ENCODE measurements around the gene HOXD3.

The HOXD3 gene

DNA sequence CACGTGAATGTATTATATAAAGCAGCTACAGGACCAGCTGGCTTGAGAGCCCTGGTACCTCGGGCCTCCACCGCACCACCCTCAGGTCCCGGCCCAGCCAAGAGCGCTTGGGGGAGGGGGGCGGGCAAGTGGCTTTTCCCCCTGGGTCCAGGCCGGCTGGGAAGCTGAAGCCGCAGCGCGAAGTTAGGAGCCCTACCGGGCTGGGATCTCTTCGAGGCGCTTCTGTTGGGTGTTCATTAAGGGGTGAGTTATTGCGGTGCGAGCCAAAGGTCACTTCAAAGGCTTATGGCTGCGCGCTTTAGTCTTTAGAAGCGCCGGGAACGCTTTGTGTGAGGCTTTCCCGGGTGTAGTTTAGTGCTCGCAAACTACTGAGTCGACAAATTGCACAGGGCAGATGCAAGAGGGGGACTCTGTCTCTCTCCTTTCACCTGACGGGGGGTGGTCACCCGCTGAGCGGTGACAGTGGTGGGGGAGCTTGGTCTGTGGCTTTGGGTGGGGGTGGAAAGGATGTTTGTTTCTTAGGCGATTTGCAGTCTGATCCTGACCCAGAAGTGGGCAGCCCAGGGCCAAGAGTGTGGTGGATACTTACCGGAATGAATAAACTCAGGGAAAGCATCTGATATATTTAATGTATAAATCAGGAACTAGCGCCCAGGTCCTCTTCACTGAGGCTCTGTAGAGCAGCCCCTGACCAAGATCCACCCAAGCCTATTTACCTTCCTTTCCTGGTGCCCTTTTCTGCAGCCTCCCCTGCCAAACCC is 6.0 kb downstream of the HOXD3 start:
- no peak for DNase-seq (ENCODE audit: low read depth)

DNA sequence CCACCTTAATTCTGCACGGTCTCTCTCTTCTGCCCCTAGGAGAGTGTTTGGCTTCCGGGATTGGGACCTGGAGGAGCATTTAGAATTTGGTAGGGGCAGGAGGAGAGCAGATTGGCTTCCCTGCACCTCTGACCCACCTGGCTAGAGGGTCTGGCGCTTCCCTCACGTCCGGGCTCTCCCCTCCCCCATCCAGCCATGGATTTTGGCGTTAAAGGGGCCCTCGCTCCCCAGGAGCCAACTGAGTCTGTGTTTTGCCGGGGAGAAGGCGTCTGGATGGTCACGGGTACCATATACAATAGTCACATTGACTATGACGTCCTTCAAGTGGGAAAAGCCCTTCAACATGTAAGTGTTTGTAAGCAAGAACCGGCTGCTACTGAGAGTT is 6.6 kb downstream of the HOXD3 start:
- no peak for DNase-seq (ENCODE audit: low read depth)

DNA sequence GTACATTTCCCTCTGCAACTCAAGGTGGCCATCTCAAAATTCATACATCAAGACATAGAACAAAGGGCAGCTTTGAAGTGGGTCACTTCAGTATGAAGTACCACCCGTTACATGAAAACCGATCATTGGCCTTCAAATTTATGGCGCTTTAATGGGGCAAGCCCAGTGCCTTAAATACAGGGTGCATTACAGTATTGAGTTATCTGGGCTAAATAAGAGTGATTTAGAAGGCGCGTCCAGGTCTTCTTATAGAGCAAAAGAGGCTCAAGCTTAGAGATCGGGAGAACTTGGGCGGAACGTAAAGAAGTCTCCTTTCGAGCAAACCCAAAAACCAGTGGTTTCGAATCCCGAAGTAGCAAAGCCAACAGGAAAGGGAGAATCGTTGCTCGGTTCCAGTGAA is 7.1 kb downstream of the HOXD3 start:
- DNase-seq (ENCODE audit: low read depth) = no peak

DNA sequence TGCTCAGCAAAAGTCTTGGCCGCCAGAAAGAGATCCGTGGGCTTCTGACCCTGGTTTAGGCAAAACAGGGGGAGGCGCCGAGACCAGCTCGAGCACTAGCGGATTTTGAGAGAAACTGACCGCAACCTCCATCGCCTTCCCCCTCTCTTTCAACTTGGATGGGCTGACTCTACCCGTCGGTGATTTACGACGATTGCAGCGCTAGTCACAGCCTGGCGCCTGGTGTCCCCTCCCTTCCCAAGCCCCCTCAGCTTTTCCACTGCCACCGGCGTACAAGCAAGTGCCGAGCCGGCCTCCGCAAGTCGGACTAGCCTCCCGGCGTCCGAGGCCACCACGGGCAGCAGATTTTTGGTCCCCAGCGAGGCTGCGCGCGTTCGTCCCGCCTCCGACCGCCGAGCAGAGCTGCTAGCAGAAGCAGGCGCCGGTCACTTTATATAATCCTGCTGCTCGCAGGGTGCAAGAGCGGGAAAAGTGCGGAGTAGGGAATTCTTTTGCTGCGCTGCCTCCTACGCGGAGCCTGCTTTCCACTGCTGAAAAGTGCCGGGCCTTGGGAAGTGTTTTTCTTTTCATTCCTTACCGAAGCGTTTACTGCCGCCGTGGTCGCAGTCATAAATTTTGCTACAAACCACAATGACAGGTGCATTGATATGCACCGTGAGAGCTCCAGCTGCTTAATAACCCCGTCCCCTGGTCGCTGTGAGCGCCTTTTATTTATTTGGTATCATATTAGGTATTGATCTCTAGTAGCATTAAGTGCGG is 7.7 kb downstream of the HOXD3 start:
- DNase-seq (ENCODE audit: low read depth) = no peak

DNA sequence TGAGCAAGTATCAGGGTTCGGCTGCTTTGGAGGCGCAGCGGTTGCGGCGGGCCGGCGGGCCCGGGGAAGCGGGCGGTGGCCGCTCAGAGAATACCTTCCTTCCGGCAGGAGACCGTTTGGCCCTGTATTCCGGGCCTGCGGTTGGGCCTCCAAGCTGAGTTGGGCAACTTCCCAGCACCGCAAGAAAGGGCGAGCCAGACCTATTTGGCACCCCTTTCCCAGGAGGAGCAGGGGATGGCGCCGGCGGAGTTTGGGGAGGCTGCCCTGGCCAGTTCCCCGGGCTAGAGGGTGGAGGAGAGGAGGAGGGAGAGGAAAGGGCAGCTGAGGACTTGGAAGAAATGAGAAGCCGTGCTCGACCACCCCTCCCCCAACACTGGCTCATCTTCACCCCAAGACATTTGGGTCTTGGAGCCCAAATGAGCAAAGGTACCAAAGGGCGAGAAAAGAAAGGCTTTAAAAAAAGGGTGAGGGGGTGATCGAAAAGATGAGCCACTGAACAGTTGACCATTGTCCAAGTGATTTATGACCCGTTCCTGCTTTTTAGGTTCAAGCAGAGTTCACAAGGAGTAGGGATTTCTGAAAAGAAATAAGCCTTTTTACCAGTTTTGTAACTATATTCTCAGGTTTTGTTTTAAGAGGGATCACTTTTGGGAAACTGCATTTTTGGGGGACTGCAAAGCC is 8.4 kb downstream of the HOXD3 start:
- no peak for DNase-seq (ENCODE audit: low read depth)

DNA sequence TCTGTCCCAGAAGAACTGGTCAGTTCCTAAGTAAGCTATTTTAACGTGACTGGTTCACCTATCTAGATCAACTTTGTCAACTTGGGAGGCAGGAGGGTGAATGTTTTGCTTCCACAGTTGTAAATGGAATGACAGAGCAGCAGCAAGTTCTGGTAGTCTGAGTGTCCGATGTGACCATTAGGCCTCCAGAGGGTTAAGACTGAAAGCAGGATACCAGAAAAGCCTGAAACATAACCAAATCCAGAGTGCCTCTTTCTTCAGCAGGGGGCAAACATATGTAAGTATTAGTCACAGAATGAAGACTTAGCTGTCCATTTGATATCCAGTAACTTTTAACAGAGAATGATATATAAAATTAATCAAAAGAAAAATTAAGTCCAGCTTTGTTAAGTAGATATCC is 9.2 kb downstream of the HOXD3 start:
- no peak for DNase-seq (ENCODE audit: low read depth)

DNA sequence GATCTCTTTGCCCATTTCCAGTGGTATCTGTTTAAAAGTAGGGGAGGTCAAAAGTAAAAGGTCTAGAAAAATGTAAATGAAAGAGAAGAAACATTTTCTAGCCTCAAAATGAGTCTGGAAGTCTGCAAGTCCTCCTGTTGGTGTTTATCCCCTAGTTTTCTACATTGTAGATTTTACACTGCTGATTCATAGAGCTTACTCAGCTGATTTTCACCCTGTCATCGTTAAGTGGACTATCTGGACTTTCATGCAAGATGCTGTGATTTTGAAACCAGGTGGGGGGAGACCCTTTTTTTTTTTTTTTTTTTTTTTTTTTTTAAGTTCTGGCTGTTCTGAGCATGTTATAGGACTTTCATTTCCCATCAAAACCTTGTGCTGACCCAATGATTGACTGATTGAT is 10.3 kb downstream of the HOXD3 start:
- DNase-seq (ENCODE audit: low read depth) = no peak

DNA sequence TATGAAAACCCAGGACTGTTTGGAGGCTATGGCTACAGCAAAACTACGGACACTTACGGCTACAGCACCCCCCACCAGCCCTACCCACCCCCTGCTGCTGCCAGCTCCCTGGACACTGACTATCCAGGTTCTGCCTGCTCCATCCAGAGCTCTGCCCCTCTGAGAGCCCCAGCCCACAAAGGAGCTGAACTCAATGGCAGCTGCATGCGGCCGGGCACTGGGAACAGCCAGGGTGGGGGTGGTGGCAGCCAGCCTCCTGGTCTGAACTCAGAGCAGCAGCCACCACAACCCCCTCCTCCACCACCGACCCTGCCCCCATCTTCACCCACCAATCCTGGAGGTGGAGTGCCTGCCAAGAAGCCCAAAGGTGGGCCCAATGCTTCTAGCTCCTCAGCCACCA is 12.1 kb downstream of the HOXD3 start:
- no peak for DNase-seq (ENCODE audit: low read depth)

DNA sequence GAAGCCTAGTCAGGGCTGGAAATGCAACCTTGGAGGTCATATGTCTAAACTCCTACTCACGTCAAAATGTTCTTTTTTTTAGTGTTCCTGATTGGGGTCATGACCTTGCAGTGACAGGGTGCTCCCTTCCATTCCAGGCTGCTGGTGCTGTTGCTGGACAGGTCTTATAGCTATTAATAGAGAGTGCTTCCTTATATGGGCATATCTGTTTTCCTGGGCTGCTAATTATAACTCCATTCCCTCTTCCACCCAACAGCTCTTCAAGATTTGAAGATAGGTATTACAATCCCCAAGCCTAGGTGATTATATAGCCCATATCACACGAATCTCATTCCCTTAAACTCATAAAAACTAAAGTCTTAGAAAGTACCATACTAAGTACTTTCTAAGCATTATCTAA is 12.6 kb downstream of the HOXD3 start:
- DNase-seq (ENCODE audit: low read depth) = no peak

DNA sequence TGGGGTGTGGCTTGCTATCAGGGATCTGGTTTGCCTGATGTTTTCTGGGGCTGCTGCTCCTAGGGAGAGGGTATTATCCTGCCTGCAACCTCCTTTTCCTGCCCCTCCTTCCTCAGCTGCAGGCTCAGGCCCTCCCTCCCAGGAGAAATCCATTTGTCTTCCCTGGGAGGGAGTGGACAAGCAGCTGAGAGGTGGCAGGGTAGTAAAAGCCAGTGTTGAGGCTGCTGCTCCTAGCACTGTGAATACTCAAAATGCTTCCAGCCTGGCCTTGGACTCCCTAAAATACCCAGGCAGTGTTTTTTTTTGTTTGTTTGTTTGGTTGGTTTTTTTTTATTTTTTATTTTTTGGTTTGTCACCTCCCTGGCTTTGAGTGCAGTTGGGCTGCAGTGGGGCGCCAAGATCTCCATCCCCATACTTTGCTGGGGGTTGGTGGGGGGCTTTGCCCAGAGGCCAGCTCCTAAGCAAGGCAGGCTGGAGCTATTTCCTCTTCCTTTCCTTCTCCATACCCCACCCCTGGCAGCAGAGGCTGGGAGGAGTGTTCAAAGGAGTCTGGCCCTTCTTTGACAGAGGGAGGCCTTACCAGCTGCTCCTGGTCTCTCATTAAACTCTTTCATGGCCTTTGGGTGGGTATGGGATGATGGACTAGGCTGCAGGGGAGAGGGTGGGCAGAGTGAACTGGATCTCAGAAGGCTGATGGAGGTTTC is 13.6 kb downstream of the HOXD3 start:
- DNase-seq (ENCODE audit: low read depth) = no peak

DNA sequence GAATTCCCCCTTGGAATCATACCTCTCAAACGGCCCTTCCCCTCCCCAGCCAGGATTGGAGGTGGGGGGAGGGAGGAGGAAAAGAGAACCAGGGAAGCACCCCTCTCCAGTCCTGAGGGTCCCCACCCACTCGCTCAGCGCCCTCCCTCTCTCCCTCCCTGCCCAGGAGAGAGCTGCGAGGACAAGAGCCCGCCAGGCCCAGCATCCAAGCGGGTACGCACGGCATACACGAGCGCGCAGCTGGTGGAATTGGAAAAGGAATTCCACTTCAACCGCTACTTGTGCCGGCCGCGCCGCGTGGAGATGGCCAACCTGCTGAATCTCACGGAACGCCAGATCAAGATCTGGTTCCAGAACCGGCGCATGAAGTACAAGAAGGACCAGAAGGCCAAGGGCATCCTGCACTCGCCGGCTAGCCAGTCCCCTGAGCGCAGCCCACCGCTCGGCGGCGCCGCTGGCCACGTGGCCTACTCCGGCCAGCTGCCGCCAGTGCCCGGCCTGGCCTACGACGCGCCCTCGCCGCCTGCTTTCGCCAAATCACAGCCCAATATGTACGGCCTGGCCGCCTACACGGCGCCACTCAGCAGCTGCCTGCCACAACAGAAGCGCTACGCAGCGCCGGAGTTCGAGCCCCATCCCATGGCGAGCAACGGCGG is 14.4 kb downstream of the HOXD3 start:
- no peak for DNase-seq (ENCODE audit: low read depth)

DNA sequence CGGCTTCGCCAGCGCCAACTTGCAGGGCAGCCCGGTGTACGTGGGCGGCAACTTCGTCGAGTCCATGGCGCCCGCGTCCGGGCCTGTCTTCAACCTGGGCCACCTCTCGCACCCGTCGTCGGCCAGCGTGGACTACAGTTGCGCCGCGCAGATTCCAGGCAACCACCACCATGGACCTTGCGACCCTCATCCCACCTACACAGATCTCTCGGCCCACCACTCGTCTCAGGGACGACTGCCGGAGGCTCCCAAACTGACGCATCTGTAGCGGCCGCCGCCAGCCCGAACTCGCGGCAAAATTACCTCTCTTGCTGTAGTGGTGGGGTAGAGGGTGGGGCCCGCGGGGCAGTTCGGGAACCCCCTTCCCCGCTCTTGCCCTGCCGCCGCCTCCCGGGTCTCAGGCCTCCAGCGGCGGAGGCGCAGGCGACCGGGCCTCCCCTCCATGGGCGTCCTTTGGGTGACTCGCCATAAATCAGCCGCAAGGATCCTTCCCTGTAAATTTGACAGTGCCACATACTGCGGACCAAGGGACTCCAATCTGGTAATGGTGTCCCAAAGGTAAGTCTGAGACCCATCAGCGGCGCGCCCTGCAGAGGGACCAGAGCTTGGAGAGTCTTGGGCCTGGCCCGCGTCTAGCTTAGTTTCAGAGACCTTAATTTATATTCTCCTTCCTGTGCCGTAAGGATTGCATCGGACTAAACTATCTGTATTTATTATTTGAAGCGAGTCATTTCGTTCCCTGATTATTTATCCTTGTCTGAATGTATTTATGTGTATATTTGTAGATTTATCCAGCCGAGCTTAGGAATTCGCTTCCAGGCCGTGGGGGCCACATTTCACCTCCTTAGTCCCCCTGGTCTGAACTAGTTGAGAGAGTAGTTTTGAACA is 15.1 kb downstream of the HOXD3 start:
- no peak for DNase-seq (ENCODE audit: low read depth)

DNA sequence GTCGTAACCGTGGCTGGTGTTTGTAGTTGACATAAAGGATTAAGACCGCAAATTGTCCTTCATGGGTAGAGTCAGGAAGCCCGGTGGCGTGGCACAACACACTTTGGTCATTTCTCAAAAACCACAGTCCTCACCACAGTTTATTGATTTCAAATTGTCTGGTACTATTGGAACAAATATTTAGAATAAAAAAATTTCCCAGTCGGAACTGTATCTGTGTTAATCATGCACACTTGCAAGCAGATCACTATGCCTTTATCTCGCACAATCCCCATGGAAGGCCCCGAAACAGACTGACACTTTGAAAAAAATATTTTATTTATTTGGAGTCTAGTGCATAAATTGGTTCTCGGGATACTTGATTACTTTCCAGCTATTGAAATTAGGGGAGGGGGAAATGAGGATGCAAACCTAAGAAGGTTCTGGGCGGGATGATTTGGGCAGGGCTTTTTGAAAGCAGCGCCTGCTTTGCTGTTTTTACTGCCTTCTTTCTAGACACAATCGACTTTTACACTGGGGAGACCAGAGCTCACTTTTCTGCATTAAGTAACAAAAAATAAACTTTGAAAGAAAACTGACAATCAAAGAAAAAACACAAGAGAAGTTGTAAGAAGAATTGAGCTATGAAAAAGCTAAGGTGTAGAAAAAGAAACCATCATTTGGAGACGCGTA is 15.9 kb downstream of the HOXD3 start:
- no peak for DNase-seq (ENCODE audit: low read depth)

DNA sequence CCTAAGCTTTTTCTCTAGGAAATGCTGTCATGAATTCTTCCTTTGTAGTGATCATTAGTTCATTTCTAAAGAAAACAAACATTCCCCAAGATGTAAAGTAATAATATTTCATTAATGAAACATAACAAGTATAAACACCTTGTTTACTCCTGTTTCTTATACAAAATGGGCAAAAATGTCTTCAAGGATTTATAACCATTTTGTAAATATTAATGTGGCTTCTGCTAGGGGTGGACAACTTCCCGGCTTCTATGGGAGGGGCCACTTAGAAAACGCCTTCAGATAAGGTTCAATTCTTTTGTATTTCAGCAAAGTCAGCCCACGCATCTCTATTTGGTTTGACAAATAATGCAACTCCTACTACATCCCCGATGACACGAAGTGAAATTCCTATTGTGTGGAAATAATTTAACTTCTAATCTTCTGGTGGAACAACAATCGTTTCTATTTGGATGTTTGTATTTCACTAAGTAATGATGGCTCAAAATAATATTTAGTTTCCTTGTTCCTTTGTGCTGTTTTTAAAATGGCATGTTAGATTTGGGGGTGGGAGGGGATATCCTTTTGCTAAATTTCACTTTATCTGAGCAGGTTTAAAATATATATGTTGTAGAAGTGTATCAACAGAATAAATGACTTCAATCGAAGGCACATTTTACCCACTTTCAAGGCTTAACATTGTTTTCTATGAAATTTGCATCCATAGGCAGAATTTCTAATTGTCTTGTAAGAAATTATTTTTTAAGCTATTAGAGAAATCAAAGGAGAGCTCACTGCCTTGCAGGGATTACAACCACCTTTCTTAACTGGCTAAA is 16.7 kb downstream of the HOXD3 start:
- DNase-seq (ENCODE audit: low read depth) = no peak

DNA sequence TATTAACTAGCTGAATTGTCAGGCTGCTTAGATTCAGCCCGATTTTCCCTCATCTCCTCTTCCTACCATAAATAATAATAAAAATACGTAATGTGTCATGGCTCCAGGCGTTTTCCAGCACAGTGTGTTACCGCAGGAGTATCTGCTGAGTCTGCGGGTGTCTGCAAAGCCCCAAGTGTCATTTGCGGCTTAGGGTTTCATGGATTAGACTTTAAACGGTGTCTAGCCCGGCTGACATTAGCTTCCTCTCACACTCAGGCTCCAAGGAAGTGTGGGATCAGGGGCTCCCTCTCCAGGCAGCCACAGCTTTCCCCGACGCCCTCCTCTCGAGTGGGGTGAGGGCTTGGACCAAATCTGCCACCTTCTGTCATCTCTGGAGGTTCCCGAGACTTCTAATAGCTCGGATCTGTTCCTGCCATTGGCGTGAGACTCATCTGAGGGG is 17.3 kb downstream of the HOXD3 start:
- DNase-seq (ENCODE audit: low read depth) = no peak

DNA sequence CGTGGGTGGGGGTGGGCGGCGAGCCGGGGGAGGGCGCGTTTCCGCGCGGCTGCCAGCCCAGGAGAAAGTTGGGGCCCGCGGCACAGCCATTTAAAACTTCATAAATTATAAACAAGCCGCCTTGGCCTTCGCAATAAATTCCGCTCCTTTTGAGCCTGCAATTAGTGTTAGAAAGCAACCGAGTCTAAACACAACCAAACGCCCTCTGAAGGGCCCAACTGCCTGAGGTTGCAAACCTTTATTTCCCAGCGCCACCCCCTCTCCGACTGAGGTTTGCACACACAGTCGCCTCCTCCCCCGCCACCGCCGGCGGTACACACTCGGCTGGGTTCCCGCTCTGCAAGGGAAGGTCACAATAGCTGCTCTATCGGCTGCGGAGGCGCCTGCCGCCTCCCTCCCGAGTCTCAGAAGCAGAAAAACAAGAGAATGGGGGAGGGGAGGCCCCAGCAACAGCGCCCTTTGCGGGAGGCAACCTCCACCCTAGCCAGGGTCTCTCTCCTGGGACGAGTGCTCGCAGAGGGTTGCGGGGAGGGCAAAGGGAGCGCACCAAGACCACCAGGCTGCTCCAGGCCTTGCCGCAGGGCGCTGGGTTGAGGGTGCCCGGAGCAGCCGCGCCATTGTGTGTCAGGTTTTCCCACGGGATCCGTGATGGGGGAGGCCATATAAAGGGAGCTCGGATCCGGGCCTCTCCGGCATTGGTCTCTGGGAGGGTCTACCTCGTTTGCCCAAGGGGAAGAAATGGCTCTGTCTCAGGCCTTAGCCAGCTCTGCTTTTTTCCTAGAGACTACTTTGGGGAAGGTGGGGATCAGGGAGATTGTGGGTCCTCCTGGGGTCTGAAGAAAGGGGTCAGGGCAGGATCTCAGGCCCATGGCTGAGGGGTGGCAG is 18.0 kb downstream of the HOXD3 start:
- DNase-seq (ENCODE audit: low read depth) = no peak

DNA sequence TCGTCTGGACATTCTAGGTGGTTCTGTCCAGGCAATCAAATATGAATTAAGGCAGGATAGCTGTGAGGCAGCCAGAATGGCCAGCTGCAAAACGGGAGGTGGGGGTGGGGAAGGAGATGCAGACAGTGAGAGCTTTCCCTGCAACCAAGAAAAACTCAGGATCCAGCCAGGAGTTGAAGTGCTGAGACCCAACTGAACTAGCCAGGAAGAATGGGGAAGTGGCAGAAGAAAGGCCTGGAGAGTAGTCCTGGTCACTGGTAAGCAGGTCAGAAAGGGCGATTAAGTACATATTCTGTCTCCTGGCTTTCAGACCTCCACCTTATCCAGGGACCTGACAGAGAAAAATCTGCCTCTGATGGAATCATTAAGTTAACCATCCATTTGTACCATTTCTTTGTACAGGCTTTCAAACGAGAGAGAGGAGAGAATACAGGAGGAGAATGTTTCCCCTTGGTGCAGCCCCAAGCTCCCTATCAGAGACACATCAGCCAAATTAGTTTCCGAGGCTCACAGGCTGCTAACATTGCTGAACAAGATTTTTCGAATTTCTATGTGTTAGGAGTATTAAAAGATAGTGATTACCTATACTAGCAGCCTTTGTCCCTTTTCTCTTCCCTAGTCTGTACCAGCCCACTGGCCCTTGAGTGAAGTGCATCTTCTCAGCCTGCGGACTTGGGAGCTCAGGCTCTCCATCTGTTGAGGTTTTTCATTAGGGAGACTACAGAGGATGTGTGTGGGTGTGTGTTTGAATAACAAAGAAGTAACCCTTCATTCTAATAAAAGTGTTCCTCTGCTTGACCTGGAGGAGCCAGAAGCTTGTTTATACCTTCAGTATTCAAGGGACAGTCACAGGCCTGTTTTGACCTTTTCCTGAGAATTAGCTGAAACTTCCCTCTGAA is 18.9 kb downstream of the HOXD3 start:
- no peak for DNase-seq (ENCODE audit: low read depth)

All from activated T-helper 1 cell treated with Interleukin-2 at 50 U/mL for 16 hours (primary cell).